HepG2 (cell line): ENCODE data around the gene PHAX. TPM values are rescaled to one million over a fixed set of nuclear protein-coding genes. Genes with fewer than 3 reads are reported as not detected.
A peak's percentile ranks its signal among the peaks of the same experiment; 100 is the strongest.

Experiments used
- ARID3A ChIP-seq: IDR thresholded peaks from 2 replicates; pipeline ENCODE4 v1.6.1; 2012; ENCODE audit warnings: low read depth, low read length, improper control_type of control experiment
- CREB1 ChIP-seq, 2 experiments: fragments of 450-650 bp in 1 of 2; IDR thresholded peaks; 2 replicates each; pipeline ENCODE4 v1.6.1; 2016 to 2017; ENCODE audit warnings: control low read depth in 1 of 2, mild to moderate bottlenecking in 1 of 2, missing compliant biosample characterization in 1 of 2, missing genetic modification characterization in 1 of 2
- CTCF ChIP-seq: sonication (generic); formaldehyde crosslinking; IDR thresholded peaks from 2 replicates; pipeline ENCODE4 v1.5.0; 2020; ENCODE audit warnings: mild to moderate bottlenecking, missing genetic modification reagents, moderate library complexity
- HCFC1 ChIP-seq: fragments of 150-350 bp; IDR thresholded peaks from 2 replicates; pipeline ENCODE4 v1.6.1; 2014; ENCODE audit warnings: low read depth, low read length
- KAT8 ChIP-seq: IDR thresholded peaks from 2 replicates; pipeline ENCODE4 v1.6.1; 2016; ENCODE audit warnings: missing genetic modification reagents, missing compliant biosample characterization
- KLF6 ChIP-seq: IDR thresholded peaks from 2 replicates; pipeline ENCODE4 v1.8.0; 2016; ENCODE audit warnings: missing biosample characterization, missing genetic modification reagents
- MIER2 ChIP-seq: IDR thresholded peaks from 2 replicates; pipeline ENCODE4 v1.6.1; 2016; ENCODE audit warnings: missing biosample characterization, missing genetic modification reagents
- MIXL1 ChIP-seq: IDR thresholded peaks from 2 replicates; pipeline ENCODE4 v1.6.1; 2016
- RAD21 ChIP-seq: fragments of 450-650 bp; formaldehyde crosslinking; IDR thresholded peaks from 2 replicates; pipeline ENCODE4 v1.5.0; 2020; ENCODE audit warnings: mild to moderate bottlenecking
- RCOR2 ChIP-seq: IDR thresholded peaks from 2 replicates; pipeline ENCODE4 v1.6.1; 2016; ENCODE audit warnings: missing biosample characterization, missing genetic modification reagents
- SMC3 ChIP-seq: IDR thresholded peaks from 2 replicates; pipeline ENCODE4 v1.6.1; 2011; ENCODE audit warnings: low read length, improper control_type of control experiment
- STAG1 ChIP-seq: sonication (generic); formaldehyde crosslinking; IDR thresholded peaks from 2 replicates; pipeline ENCODE4 v1.4.0; 2020; ENCODE audit warnings: missing genetic modification reagents
- TBP ChIP-seq: sonication (generic); formaldehyde crosslinking; IDR thresholded peaks from 2 replicates; pipeline ENCODE4 v1.5.0; 2020; ENCODE audit warnings: missing genetic modification reagents
- TEAD3 ChIP-seq: optimal IDR thresholded peaks from 2 replicates; pipeline ENCODE3; 2016; ENCODE audit warnings: borderline replicate concordance
- TEF ChIP-seq: sonication (generic); formaldehyde crosslinking; IDR thresholded peaks from 2 replicates; pipeline ENCODE4 v1.5.0; 2020; ENCODE audit warnings: missing genetic modification reagents
- ZBTB38 ChIP-seq: sonication (generic); formaldehyde crosslinking; IDR thresholded peaks from 2 replicates; pipeline ENCODE4 v1.5.1; 2020; ENCODE audit warnings: mild to moderate bottlenecking, missing genetic modification reagents
- ZFY ChIP-seq: sonication (generic); formaldehyde crosslinking; IDR thresholded peaks from 2 replicates; pipeline ENCODE4 v1.4.0; 2020; ENCODE audit warnings: missing genetic modification reagents
- ZHX2 ChIP-seq, 2 experiments: sonication (generic) in 1 of 2; formaldehyde crosslinking in 1 of 2; IDR thresholded peaks; 2 replicates each; pipeline versions ENCODE4 v1.6.1 to v1.9.0; 2014 to 2022; ENCODE audit warnings: antibody characterized with exemption in 1 of 2, borderline replicate concordance in 1 of 2, inconsistent platforms in 1 of 2, low read depth in 1 of 2, missing genetic modification reagents in 1 of 2
- ZNF264 ChIP-seq: sonication (generic); formaldehyde crosslinking; IDR thresholded peaks from 2 replicates; pipeline ENCODE4 v1.4.0; 2020; ENCODE audit warnings: missing genetic modification reagents
- ZNF292 ChIP-seq: sonication (generic); formaldehyde crosslinking; IDR thresholded peaks from 2 replicates; pipeline ENCODE4 v1.8.1; 2022; ENCODE audit warnings: mild to moderate bottlenecking, low read depth, missing genetic modification reagents, borderline replicate concordance
- ZNF660 ChIP-seq: sonication (generic); formaldehyde crosslinking; IDR thresholded peaks from 2 replicates; pipeline ENCODE4 v1.5.1; 2020; ENCODE audit warnings: mild to moderate bottlenecking, low read depth, missing genetic modification reagents, borderline replicate concordance
- polyA plus RNA-seq, 8 experiments: library from polyadenylated mRNA; depleted of rRNA in 3 of 8; stranded (reverse) in 7 of 8; unstranded in 1 of 8; fragments of >200 nt; fragmentation: Illumina TruSeq in 4 of 8; extraction: Trizol in 4 of 8; gene quantifications; 2 replicates each; pipeline versions ENCODE4 v1.2.1 to v1.2.3, GENCODE V29; 2011 to 2016; ENCODE audit warnings: low read depth in 4 of 8, missing spikeins in 1 of 8, mixed read lengths in 1 of 8; ENCODE audit not compliant: insufficient read depth in 1 of 8
- total RNA-seq, 5 experiments: library from RNA; depleted of rRNA; stranded (reverse); fragments of >200 nt; fragmentation: Illumina TruSeq; extraction: Trizol; gene quantifications; 2 replicates each; pipeline ENCODE4 v1.2.3, GENCODE V29; 2016; ENCODE audit warnings: low read depth in 1 of 5

Gene PHAX
- total and polyA plus RNA-seq, 2 of the 13 experiments (the other 11 are each of a cell fraction or from before 2014, with no cell fraction given): 20.0 to 59.7 TPM

GRCh38 chr5:126676195-126676624 is 75.5 kb downstream of the PHAX start (continued):
- TF ChIP-seq CTCF (peak; percentile 92), MIER2 (CRISPR knock-in tag) (peak; percentile 45; the same call in 1 of the 2 replicates), TEF (0 out of 2 replicates have a peak, but pooled peaks have one; percentile 14), ZNF264 (0 out of 2 replicates have a peak, but pooled peaks have one; percentile 28), HCFC1 (no peak), ZNF292 (CRISPR knock-in tag) (no peak), ARID3A (peak; percentile 41; the same call in 1 of the 2 replicates), ZFY (0 out of 2 replicates have a peak, but pooled peaks have one; percentile 31), KLF6 (CRISPR knock-in tag) (peak; percentile 64; the same call in 1 of the 2 replicates), TBP (CRISPR knock-in tag) (no peak), RCOR2 (CRISPR knock-in tag) (0 out of 2 replicates have a peak, but pooled peaks have one; percentile 19), STAG1 (CRISPR knock-in tag) (peak; percentile 90), SMC3 (peak; percentile 91), ZNF660 (CRISPR knock-in tag) (no peak), KAT8 (CRISPR knock-in tag) (0 out of 2 replicates have a peak, but pooled peaks have one; percentile 41), ZHX2 (IDR thresholded peaks at IDR 0.05; ENCODE audit: low read depth) (no peak), ZHX2 (CRISPR knock-in tag; IDR thresholded peaks at IDR 0.05; ENCODE audit: borderline replicate concordance) (no peak), RAD21 (CRISPR knock-in tag) (peak; percentile 82), TEAD3 (CRISPR knock-in tag) (peak; percentile 38), CREB1 (IDR thresholded peaks at IDR 0.05) (peak; percentile 30; the same call in 1 of the 2 replicates), CREB1 (CRISPR knock-in tag; IDR thresholded peaks at IDR 0.05) (no peak), ZBTB38 (CRISPR knock-in tag) (no peak), MIXL1 (CRISPR knock-in tag) (peak; percentile 79)
